ENCODE data around the gene MYRF. TPM values are rescaled to one million over a fixed set of nuclear protein-coding genes. Genes with fewer than 3 reads are reported as not detected.
A peak's percentile ranks its signal among the peaks of the same experiment; 100 is the strongest.

Gene MYRF
- total RNA-seq, 1 donor from 2014 or later = 0.78 TPM

GRCh38 chr11:61777234-61778090 lies 25.0 kb downstream of the MYRF start:
- intact Hi-C loops (cut with micrococcal nuclease) = loop anchor here (2.0 kb wide), 1 partner anchor 15 kb away; the partner anchor contains the start of genes FEN1 and TMEM258
- no peak overlapping the region for H3K27ac Mint-ChIP-seq
- H3K36me3 Mint-ChIP-seq (ENCODE audit: low read depth) = no peaks in the 10 kb centered on the region
- H3K27me3 Mint-ChIP-seq = peaks cover 5% of the 10 kb centered on the region
- no peaks in the 10 kb centered on the region for H3K9me3 Mint-ChIP-seq
- ChIA-PET POLR2A (no interaction called here), CTCF (no interaction called here)
- H3K4me3 Mint-ChIP-seq = peak overlapping the region; percentile 61
- H3K4me1 Mint-ChIP-seq = peaks cover 14% of the 10 kb centered on the region
- DNase-seq = peak; percentile 55
- ATAC-seq (ENCODE audit: low read depth) = peak; percentile 78
- TF ChIP-seq CTCF (IDR thresholded peaks at IDR 0.05) = no peak

GRCh38 chr11:61778357-61778886 lies 26.0 kb downstream of the MYRF start:
- ChIA-PET CTCF (no interaction called here), POLR2A (no interaction called here)
- H3K4me1 Mint-ChIP-seq = peaks cover 14% of the 10 kb centered on the region
- H3K9me3 Mint-ChIP-seq = no peaks in the 10 kb centered on the region
- H3K4me3 Mint-ChIP-seq = peak overlapping the region; percentile 61
- DNase-seq = no peak
- intact Hi-C loops (cut with micrococcal nuclease) = no loop called here
- ATAC-seq (ENCODE audit: low read depth) = no peak
- H3K27ac Mint-ChIP-seq = no peak overlapping the region
- TF ChIP-seq CTCF (IDR thresholded peaks at IDR 0.05) = no peak
- peaks cover 4% of the 10 kb centered on the region for H3K36me3 Mint-ChIP-seq (ENCODE audit: low read depth)
- peaks cover 5% of the 10 kb centered on the region for H3K27me3 Mint-ChIP-seq

- ChIA-PET CTCF (no interaction called here), POLR2A (interaction anchor here (0.5 kb wide), 1 partner anchor 16 kb away, joined by 3 read pairs; no protein-coding TSS in a partner anchor)
- Mint-ChIP-seq H3K9me3 (no peaks in the 10 kb centered on the region), H3K27me3 (peaks cover 5% of the 10 kb centered on the region), H3K4me3 (no peak overlapping the region), H3K36me3 (ENCODE audit: low read depth) (peaks cover 7% of the 10 kb centered on the region), H3K4me1 (peaks cover 14% of the 10 kb centered on the region), H3K27ac (no peak overlapping the region)
- DNase-seq (no peak), ATAC-seq (ENCODE audit: low read depth) (no peak)
- no peak for TF ChIP-seq CTCF (IDR thresholded peaks at IDR 0.05)
- intact Hi-C loops (cut with micrococcal nuclease) = no loop called here
These were observed 26.6 kb downstream of the MYRF start for GRCh38 chr11:61778920-61779650.

GRCh38 chr11:61779666-61780525 lies 27.5 kb downstream of the MYRF start:
- Mint-ChIP-seq H3K9me3 (no peaks in the 10 kb centered on the region), H3K36me3 (ENCODE audit: low read depth) (peaks cover 14% of the 10 kb centered on the region), H3K4me1 (peaks cover 16% of the 10 kb centered on the region), H3K27ac (no peak overlapping the region), H3K4me3 (no peak overlapping the region), H3K27me3 (peaks cover 5% of the 10 kb centered on the region)
- ATAC-seq (ENCODE audit: low read depth) (no peak), DNase-seq (no peak)
- ChIA-PET CTCF (no interaction called here), POLR2A (interaction anchor here (0.5 kb wide), 1 partner anchor 15 kb away, joined by 3 read pairs; no protein-coding TSS in a partner anchor)
- intact Hi-C loops (cut with micrococcal nuclease) = no loop called here
- no peak for TF ChIP-seq CTCF (IDR thresholded peaks at IDR 0.05)
